SK-N-SH treated with all-trans-retinoic acid at 6 μM for 48 hours (cell line): ENCODE data around the gene STXBP2.

Source experiments
- ATAC-seq: fragments of 200-7000 bp; cut with Tn5 transposase; 3 replicates; pipeline ENCODE4 v1.9.1; 2020; ENCODE audit warnings: mild to moderate bottlenecking, moderate library complexity
- ARNTL ChIP-seq: fragments of 450-650 bp; formaldehyde crosslinking; IDR thresholded peaks from 2 replicates; pipeline ENCODE4 v1.5.0; 2020; ENCODE audit warnings: low read depth, mild to moderate bottlenecking, moderate library complexity, borderline replicate concordance
- BACH2 ChIP-seq: fragments of 250-450 bp; sonication (Bioruptor Pico); IDR thresholded peaks from 2 replicates; pipeline ENCODE4 v1.9.0; 2021; ENCODE audit warnings: mild to moderate bottlenecking, borderline replicate concordance
- CREB5 ChIP-seq: fragments of 250-450 bp; sonication (Bioruptor Pico); IDR thresholded peaks from 2 replicates; pipeline ENCODE4 v1.5.1; 2020; ENCODE audit warnings: low read depth, mild to moderate bottlenecking, moderate library complexity
- CSDC2 ChIP-seq: fragments of 250-450 bp; sonication (Bioruptor Pico); IDR thresholded peaks from 2 replicates; pipeline ENCODE4 v1.5.0; 2020; ENCODE audit warnings: mild to moderate bottlenecking, moderate library complexity
- ESRRG ChIP-seq: fragments of 250-450 bp; sonication (Bioruptor Pico); IDR thresholded peaks from 2 replicates; pipeline ENCODE4 v1.6.1; 2021; ENCODE audit warnings: mild to moderate bottlenecking
- GLIS3 ChIP-seq: fragments of 250-450 bp; sonication (Bioruptor Pico); IDR thresholded peaks from 2 replicates; pipeline ENCODE4 v1.5.0; 2020; ENCODE audit warnings: mild to moderate bottlenecking, moderate library complexity
- PATZ1 ChIP-seq: fragments of 250-450 bp; sonication (Bioruptor Pico); IDR thresholded peaks from 2 replicates; pipeline ENCODE4 v1.8.0; 2020; ENCODE audit warnings: mild to moderate bottlenecking, moderate library complexity, borderline replicate concordance
- POU6F1 ChIP-seq: fragments of 250-450 bp; sonication (Bioruptor Pico); IDR thresholded peaks from 2 replicates; pipeline ENCODE4 v1.8.0; 2021; ENCODE audit warnings: low read depth, mild to moderate bottlenecking, moderate library complexity, borderline replicate concordance
- PPARA ChIP-seq: fragments of 250-450 bp; sonication (Bioruptor Pico); IDR thresholded peaks from 2 replicates; pipeline ENCODE4 v1.5.0; 2020; ENCODE audit warnings: mild to moderate bottlenecking, borderline replicate concordance
- RARB ChIP-seq: fragments of 250-450 bp; sonication (Bioruptor Pico); IDR thresholded peaks from 2 replicates; pipeline ENCODE4 v1.8.0; 2021; ENCODE audit warnings: mild to moderate bottlenecking, moderate library complexity
- SNAI2 ChIP-seq: fragments of 250-450 bp; sonication (Bioruptor Pico); IDR thresholded peaks from 2 replicates; pipeline ENCODE4 v1.5.0; 2020; ENCODE audit warnings: mild to moderate bottlenecking, moderate library complexity
- TCF4 ChIP-seq: fragments of 250-450 bp; sonication (Bioruptor Pico); IDR thresholded peaks from 2 replicates; pipeline ENCODE4 v1.8.0; 2021; ENCODE audit warnings: mild to moderate bottlenecking, moderate library complexity, borderline replicate concordance
- TOX ChIP-seq: fragments of 250-450 bp; sonication (Bioruptor Pico); IDR thresholded peaks from 2 replicates; pipeline ENCODE4 v1.8.0; 2021; ENCODE audit warnings: mild to moderate bottlenecking, moderate library complexity, borderline replicate concordance
- TSHZ2 ChIP-seq: fragments of 250-450 bp; sonication (Bioruptor Pico); IDR thresholded peaks from 2 replicates; pipeline ENCODE4 v1.5.0; 2020; ENCODE audit warnings: mild to moderate bottlenecking, moderate library complexity
- ZC3H10 ChIP-seq: fragments of 250-450 bp; sonication (Bioruptor Pico); IDR thresholded peaks from 2 replicates; pipeline ENCODE4 v1.5.1; 2021; ENCODE audit warnings: mild to moderate bottlenecking, moderate library complexity
- ZFP3 ChIP-seq: fragments of 250-450 bp; sonication (Bioruptor Pico); IDR thresholded peaks from 2 replicates; pipeline ENCODE4 v1.5.0; 2020; ENCODE audit warnings: mild to moderate bottlenecking, moderate library complexity
- ZFP30 ChIP-seq: fragments of 450-650 bp; formaldehyde crosslinking; IDR thresholded peaks from 2 replicates; pipeline ENCODE4 v1.5.0; 2022; ENCODE audit warnings: mild to moderate bottlenecking, moderate library complexity
- ZNF565 ChIP-seq: fragments of 450-650 bp; formaldehyde crosslinking; conservative IDR thresholded peaks from 2 replicates; pipeline ENCODE4 v1.5.0; 2020; ENCODE audit warnings: low read depth, mild to moderate bottlenecking, moderate library complexity
- ZNF70 ChIP-seq: fragments of 450-650 bp; formaldehyde crosslinking; IDR thresholded peaks from 2 replicates; pipeline ENCODE4 v1.5.0; 2020; ENCODE audit warnings: mild to moderate bottlenecking, moderate library complexity

The STXBP2 gene

GRCh38 chr19:7644550-7644877, 7.6 kb downstream of the STXBP2 start (continued):
- TF ChIP-seq ZC3H10 (no peak), TSHZ2 (no peak), TOX (CRISPR knock-in tag) (no peak), PPARA (CRISPR knock-in tag) (no peak), ESRRG (CRISPR knock-in tag) (no peak), ZFP30 (no peak), ZNF70 (CRISPR knock-in tag) (no peak)

- TF ChIP-seq PATZ1 (no peak), TOX (CRISPR knock-in tag) (no peak), TSHZ2 (no peak)
- ATAC-seq, result no peak
Observed at GRCh38 chr19:7645163-7645562, 8.3 kb downstream of the STXBP2 start.

- no peak for TF ChIP-seq TCF4 (CRISPR knock-in tag)
- TF ChIP-seq ZFP3, result no peak
- TF ChIP-seq ARNTL (CRISPR knock-in tag), result no peak
- TF ChIP-seq ZFP30, result no peak
- TF ChIP-seq TOX (CRISPR knock-in tag), result no peak
- no peak for TF ChIP-seq CREB5 (CRISPR knock-in tag)
- TF ChIP-seq POU6F1 (CRISPR knock-in tag), result no peak
- TF ChIP-seq SNAI2, result no peak
- no peak for TF ChIP-seq GLIS3 (CRISPR knock-in tag)
- no peak for TF ChIP-seq ZNF565 (CRISPR knock-in tag)
- ATAC-seq, result no peak
Observed at GRCh38 chr19:7645656-7646425, 8.9 kb downstream of the STXBP2 start.

- ATAC-seq, result no peak
- TF ChIP-seq BACH2 (CRISPR knock-in tag) (no peak), ZNF70 (CRISPR knock-in tag) (no peak), CSDC2 (CRISPR knock-in tag) (no peak), ZNF565 (CRISPR knock-in tag) (no peak), RARB (no peak), SNAI2 (no peak), PPARA (CRISPR knock-in tag) (no peak)
Observed at GRCh38 chr19:7646426-7646700, 9.5 kb downstream of the STXBP2 start.
